ENCODE results near the gene LINGO3.

The LINGO3 gene

GRCh38 chr19:2338751-2339643 is 31.0 kb upstream of the LINGO3 start:
- no peak for DNase-seq

GRCh38 chr19:2338055-2338615 is 30.2 kb upstream of the LINGO3 start:
- no peak for DNase-seq

- no peak for DNase-seq
Observed at GRCh38 chr19:2337329-2337707, 29.4 kb upstream of the LINGO3 start.

GRCh38 chr19:2336528-2337328 is 28.8 kb upstream of the LINGO3 start:
- DNase-seq: no peak

GRCh38 chr19:2335848-2336247 is 27.9 kb upstream of the LINGO3 start:
- DNase-seq: no peak

- DNase-seq: no peak
Observed at GRCh38 chr19:2334986-2335846, 27.3 kb upstream of the LINGO3 start.

- no peak for DNase-seq
Observed at GRCh38 chr19:2334426-2334825, 26.5 kb upstream of the LINGO3 start.

- no peak for DNase-seq
Observed at GRCh38 chr19:2333807-2334211, 25.9 kb upstream of the LINGO3 start.

GRCh38 chr19:2333027-2333806 is 25.3 kb upstream of the LINGO3 start:
- DNase-seq: no peak

GRCh38 chr19:2332341-2333026 is 24.5 kb upstream of the LINGO3 start:
- DNase-seq: no peak

- DNase-seq: no peak
Observed at GRCh38 chr19:2331601-2332246, 23.8 kb upstream of the LINGO3 start.

- DNase-seq: no peak
Observed at GRCh38 chr19:2330632-2331284, 22.8 kb upstream of the LINGO3 start.

GRCh38 chr19:2330255-2330631 is 22.3 kb upstream of the LINGO3 start:
- DNase-seq: no peak

- no peak for DNase-seq
Observed at GRCh38 chr19:2329501-2329916, 21.6 kb upstream of the LINGO3 start.

GRCh38 chr19:2329149-2329478 is 21.2 kb upstream of the LINGO3 start:
- no peak for DNase-seq

GRCh38 chr19:2328401-2329148 is 20.6 kb upstream of the LINGO3 start, which contains the start of the genes LSM7 and SPPL2B:
Gene LSM7, minus strand, starts transcription at chr19:2328586. Its CDS starts 20 bp downstream, at chr19:2328566.
Gene SPPL2B, plus strand, starts transcription at chr19:2328684. Its CDS starts 26 bp downstream, at chr19:2328710.
- peak; percentile 64 for DNase-seq

GRCh38 chr19:2327773-2328400 is 19.9 kb upstream of the LINGO3 start:
- peak; percentile 31 for DNase-seq

GRCh38 chr19:2326699-2327360 is 18.9 kb upstream of the LINGO3 start:
- no peak for DNase-seq

All from amniotic stem cell (primary cell).